Type B pancreatic cell (in vitro differentiated cells): Measurements from ENCODE around the gene MAST4. TPM values are rescaled to one million over a fixed set of nuclear protein-coding genes. Genes with fewer than 3 reads are reported as not detected.

ENCODE experiments used
- DNase-seq: peaks from one replicate; pipeline ENCODE4 v3.0.0; 2021; ENCODE audit warnings: mixed read lengths; ENCODE audit not compliant: unreplicated experiment; ENCODE audit errors: extremely low spot score
- H3K27ac Mint-ChIP-seq: 2 replicates; pipeline ENCODE4 v1.8.0; 2021; ENCODE audit warnings: mild to moderate bottlenecking, mixed read lengths
- H3K27me3 Mint-ChIP-seq: 2 replicates; pipeline ENCODE4 v1.8.0; 2021; ENCODE audit warnings: mixed read lengths
- H3K36me3 Mint-ChIP-seq: 2 replicates; pipeline ENCODE4 v1.8.0; 2021; ENCODE audit warnings: mixed read lengths
- H3K4me1 Mint-ChIP-seq: one replicate; pipeline ENCODE4 v1.8.0; 2021; ENCODE audit warnings: mixed read lengths; ENCODE audit not compliant: unreplicated experiment
- H3K4me3 Mint-ChIP-seq: 2 replicates; pipeline ENCODE4 v1.8.0; 2021; ENCODE audit warnings: mild to moderate bottlenecking, mixed read lengths
- H3K9me3 Mint-ChIP-seq: 2 replicates; pipeline ENCODE4 v1.8.0; 2021; ENCODE audit warnings: mixed read lengths
- total RNA-seq: library from RNA; stranded (reverse); gene quantifications from 2 replicates; pipeline ENCODE4 v1.2.1, GENCODE V29; 2021; ENCODE audit warnings: low replicate concordance
- TF ChIP-seq, protein P1 (sequence below): fragments of 200-600 bp; sonication (generic); conservative IDR thresholded peaks from 2 replicates; pipeline ENCODE4 v1.5.0; 2021; ENCODE audit warnings: antibody characterized with exemption, mild to moderate bottlenecking

Gene MAST4
- total RNA-seq, 1 donor from 2014 or later = 23.0 TPM

DNA sequence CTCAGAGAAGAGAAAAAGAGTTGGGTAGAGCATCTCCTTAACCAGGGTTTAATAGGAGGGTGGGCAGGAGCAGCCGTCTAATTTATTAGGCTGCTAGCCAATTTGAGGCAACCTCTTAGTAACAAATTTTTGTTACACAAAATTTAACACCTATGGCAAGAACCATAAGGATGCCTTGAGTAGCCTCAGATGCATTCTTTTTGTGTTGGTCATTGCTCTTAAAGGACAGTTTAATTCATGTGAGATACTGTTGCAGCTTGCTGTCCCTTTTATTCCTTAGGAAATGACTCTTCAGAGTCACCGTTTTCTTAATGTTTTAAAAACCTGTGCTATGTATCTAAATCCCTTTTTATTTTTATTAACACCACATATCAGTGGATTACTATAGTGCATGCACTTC is 255.1 kb downstream of the MAST4 start:
- H3K4me3 Mint-ChIP-seq = no peak overlapping the region
- TF ChIP-seq, protein P1, sequence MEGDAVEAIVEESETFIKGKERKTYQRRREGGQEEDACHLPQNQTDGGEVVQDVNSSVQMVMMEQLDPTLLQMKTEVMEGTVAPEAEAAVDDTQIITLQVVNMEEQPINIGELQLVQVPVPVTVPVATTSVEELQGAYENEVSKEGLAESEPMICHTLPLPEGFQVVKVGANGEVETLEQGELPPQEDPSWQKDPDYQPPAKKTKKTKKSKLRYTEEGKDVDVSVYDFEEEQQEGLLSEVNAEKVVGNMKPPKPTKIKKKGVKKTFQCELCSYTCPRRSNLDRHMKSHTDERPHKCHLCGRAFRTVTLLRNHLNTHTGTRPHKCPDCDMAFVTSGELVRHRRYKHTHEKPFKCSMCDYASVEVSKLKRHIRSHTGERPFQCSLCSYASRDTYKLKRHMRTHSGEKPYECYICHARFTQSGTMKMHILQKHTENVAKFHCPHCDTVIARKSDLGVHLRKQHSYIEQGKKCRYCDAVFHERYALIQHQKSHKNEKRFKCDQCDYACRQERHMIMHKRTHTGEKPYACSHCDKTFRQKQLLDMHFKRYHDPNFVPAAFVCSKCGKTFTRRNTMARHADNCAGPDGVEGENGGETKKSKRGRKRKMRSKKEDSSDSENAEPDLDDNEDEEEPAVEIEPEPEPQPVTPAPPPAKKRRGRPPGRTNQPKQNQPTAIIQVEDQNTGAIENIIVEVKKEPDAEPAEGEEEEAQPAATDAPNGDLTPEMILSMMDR = no peak
- H3K36me3 Mint-ChIP-seq = no peaks in the 10 kb centered on the region
- DNase-seq = no peak
- H3K27me3 Mint-ChIP-seq = no peaks in the 10 kb centered on the region
- H3K9me3 Mint-ChIP-seq = no peaks in the 10 kb centered on the region
- no peak overlapping the region for H3K27ac Mint-ChIP-seq
- peaks cover 4% of the 10 kb centered on the region for H3K4me1 Mint-ChIP-seq

DNA sequence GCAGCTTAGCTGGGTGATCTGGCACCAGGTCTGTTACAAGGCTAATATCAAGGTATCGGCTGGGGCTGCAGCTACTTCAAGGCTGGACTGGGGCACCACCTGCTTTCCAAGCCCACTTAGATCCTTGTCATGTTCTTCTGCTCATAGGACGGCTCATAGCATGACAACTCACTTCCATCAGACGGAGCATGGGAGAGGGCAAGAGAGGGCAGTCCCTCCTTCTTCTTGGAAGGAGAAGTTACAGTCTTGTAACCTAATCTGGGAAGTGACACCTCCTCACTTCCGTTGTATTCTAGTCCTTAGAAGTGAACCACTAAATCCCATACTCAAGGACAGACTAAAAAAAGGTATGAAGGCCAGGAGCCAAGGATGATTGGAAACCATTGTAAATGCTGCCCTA is 258.2 kb downstream of the MAST4 start:
- Mint-ChIP-seq H3K27me3 (no peaks in the 10 kb centered on the region), H3K4me3 (no peak overlapping the region), H3K27ac (no peak overlapping the region), H3K9me3 (no peaks in the 10 kb centered on the region), H3K36me3 (no peaks in the 10 kb centered on the region), H3K4me1 (no peaks in the 10 kb centered on the region)
- DNase-seq = no peak
- TF ChIP-seq, protein P1 = no peak

DNA sequence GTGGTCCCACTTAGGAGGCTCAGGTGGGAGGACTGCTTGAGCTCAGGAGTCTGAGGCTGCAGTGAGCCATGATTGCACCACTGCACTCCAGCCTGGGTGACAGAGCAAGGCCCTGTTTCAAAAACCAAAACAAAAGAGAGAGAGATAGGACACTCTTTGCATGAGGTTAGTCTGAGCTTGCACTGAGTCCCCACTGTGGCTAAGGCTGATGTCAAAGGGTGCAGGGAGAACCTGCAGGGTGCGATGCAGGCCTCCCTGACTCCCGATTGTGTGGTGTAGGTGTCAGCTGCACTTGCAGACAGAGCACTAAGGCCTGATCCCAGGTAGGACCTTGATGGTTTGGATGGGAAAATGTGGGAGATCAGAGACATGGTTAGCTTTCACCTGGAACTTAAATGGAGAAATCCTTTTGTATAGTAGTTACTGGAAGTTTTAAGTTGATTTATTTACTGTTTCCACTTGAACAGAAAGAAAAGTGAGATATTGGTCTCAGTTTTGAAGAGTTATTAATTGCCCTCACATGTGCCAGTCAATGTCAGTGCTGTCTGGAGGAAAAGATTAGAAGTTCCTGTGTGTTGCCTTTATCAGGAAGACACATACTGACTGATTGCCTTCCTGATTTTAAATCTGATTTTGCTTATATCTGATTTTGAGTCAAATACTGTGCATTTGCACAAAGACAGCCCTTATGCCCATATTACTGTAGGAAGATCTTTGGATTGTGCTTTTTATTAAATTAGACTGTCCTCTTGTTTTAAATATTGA is 260.0 kb downstream of the MAST4 start:
- Mint-ChIP-seq H3K9me3 (no peaks in the 10 kb centered on the region), H3K27me3 (no peaks in the 10 kb centered on the region), H3K36me3 (no peaks in the 10 kb centered on the region), H3K27ac (no peak overlapping the region), H3K4me3 (no peak overlapping the region), H3K4me1 (peaks cover 10% of the 10 kb centered on the region)
- DNase-seq = no peak
- TF ChIP-seq, protein P1 = no peak

DNA sequence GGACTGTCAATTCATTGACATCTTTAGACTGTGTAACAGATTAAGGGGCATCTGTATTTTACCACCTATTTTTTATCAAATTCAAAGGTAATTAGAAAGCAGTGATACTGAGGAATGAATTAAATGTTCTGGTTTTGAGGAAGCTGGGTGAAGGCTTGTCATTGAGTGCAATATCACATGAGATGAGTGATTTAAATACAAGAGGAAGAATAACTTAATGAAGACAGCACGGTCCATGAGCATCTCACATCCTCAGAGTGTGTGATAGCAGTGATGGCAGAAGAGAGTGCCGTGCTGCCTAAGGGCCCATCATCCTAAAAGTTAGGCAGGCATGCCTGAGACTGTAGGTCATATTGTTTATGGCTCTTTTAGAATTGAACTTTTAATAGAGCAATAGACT is 263.3 kb downstream of the MAST4 start:
- Mint-ChIP-seq H3K4me1 (peaks cover 31% of the 10 kb centered on the region), H3K36me3 (no peaks in the 10 kb centered on the region), H3K27ac (no peak overlapping the region), H3K9me3 (no peaks in the 10 kb centered on the region), H3K4me3 (no peak overlapping the region), H3K27me3 (no peaks in the 10 kb centered on the region)
- TF ChIP-seq, protein P1 = no peak
- no peak for DNase-seq

DNA sequence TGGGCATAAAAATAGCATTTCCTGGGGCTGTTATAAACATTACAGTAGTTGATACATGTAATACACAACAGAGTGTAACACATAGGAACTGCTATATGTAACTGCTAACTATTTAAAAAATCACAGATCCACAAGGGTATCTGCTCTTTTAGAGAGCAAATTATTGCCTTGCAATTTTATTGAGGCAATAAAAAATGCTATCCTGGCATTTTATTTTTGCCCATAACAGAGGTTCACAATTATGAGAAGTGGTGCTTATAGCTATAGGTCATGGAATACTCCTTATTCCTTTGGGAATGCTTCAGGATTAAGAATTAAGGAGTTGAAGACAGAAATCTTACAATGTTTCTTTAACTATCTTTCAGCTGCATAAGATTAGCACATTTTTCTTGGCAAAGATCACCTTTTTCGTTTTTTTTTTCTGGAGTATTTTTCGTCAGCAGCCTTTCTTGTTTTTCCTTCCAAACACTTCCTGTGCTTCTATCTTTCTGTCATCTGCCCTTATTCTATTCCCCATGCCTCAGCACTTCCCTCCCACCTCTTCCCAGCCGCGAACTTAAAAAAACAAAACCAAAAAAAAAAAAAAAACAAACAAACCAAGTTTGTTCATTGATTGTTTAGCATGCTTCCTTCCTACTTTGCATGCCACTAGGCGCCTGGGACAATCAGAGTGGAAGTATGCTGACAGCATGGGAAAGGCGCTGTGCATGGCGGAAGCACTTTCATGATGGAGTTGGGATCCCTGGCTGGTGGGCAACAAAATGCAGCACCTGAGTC is 264.2 kb downstream of the MAST4 start:
- Mint-ChIP-seq H3K9me3 (no peaks in the 10 kb centered on the region), H3K4me1 (peaks cover 31% of the 10 kb centered on the region), H3K4me3 (no peak overlapping the region), H3K27ac (peak overlapping the region; percentile 23), H3K36me3 (no peaks in the 10 kb centered on the region), H3K27me3 (no peaks in the 10 kb centered on the region)
- DNase-seq = no peak
- TF ChIP-seq, protein P1 = no peak
